ENCODE data around the gene SHISA5.
A peak's percentile ranks its signal among the peaks of the same experiment; 100 is the strongest.
"Not testable (repeated sequence)": the region's sequence is repeated elsewhere in the genome, so short reads cannot be mapped to it uniquely, and the experiment has no call there.

Gene SHISA5

DNA sequence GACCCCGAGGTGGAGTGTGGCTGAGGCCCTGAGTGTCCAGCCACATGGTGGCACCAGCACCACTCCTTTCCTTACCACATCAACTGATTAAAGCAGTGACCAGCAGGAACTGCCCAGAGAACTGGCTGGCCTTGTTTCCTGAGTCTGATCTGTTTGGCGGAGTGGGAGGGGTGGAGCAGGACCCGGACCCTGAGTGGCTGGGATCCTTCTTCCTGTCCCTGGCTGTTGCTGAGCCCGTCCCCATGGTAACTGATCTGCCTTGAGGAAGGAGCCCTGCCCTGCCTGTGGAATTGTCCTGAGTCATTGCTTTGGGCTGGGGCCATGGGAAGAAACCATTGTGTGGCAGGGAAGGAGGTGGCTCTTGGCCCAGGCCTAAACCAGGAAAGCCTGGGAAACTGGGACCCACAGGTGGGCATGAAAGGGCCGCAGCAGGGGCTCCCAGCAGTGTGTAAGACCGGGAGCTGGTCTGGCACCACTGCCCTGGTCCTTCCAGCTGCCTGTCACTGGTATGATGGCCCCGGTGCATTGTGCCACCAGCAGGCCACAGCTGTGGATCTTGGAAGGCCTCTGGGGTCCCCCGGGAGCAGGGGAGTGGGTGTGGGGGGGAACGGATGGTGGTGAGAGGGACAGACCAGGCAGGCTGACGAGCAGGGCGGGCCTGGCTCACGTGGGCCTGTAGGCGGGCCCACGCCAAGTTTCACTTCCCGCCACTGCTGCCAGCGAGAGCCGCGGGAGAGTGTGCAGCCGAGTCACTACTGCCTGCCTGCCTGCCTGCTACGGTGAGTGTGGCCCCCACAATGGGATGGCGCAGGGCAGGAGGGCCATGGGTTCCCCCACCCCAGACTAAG is 38.2 kb downstream of the SHISA5 start:
- peak overlapping the region; percentile 93 for H3K9ac ChIP-seq (ENCODE audit: low read depth, low read length)
- H3K4me2 ChIP-seq (ENCODE audit: low read length): peak overlapping the region; percentile 86
- no peaks in the 10 kb centered on the region for H3K27me3 ChIP-seq (ENCODE audit: control insufficient read depth, insufficient read depth, low read length)
- H3K36me3 ChIP-seq (ENCODE audit: insufficient read depth, low read length): peaks cover 44% of the 10 kb centered on the region
- peak overlapping the region; percentile 68 for H3K4me3 ChIP-seq (ENCODE audit: low read length)
- H3K4me1 ChIP-seq (ENCODE audit: control insufficient read depth, insufficient read depth, low read length): peaks cover 55% of the 10 kb centered on the region
- H3K9me3 ChIP-seq (replicated peaks; ENCODE audit: low read length): no peaks in the 10 kb centered on the region

DNA sequence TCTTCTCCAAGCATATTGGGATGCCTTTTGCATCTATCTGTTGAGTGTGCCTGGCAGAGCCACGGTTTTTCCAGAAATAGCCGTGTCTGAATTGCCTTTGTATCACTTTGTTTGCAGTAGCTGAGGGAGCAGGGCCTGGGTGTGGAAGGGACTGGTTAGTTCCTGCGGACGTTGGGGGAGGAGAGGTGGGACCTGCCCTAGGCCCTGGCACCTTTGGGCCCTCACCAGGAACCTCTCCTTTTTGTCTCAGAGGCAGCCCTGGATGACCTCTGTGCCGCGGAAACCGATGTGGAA is 38.8 kb downstream of the SHISA5 start:
- H3K4me1 ChIP-seq (ENCODE audit: control insufficient read depth, insufficient read depth, low read length): peaks cover 51% of the 10 kb centered on the region
- peaks cover 50% of the 10 kb centered on the region for H3K36me3 ChIP-seq (ENCODE audit: insufficient read depth, low read length)
- peak overlapping the region; percentile 66 for H3K9ac ChIP-seq (ENCODE audit: low read depth, low read length)

DNA sequence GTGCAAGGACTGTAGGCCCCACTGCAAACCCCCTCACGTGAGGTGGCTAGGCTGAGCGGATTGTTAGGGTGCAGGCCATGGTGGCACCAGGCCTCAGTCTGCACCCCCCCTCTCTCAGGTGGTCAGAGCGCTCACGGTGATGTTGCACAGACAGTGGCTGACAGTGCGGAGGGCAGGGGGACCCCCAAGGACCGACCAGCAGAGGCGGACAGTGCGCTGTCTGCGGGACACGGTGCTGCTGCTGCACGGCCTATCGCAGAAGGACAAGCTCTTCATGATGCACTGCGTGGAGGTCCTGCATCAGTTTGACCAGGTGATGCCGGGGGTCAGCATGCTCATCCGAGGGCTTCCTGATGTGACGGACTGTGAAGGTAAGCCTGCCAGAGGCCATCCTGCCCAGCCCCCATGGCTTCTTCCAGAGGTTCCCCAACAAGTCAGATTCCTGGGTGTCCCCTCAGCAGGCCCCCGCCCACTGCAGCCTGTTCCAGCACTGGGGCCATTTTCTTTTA is 39.2 kb downstream of the SHISA5 start:
- peaks cover 49% of the 10 kb centered on the region for H3K36me3 ChIP-seq (ENCODE audit: insufficient read depth, low read length)
- H3K4me3 ChIP-seq (ENCODE audit: low read length): no peak overlapping the region
- H3K9me3 ChIP-seq (replicated peaks; ENCODE audit: low read length): no peaks in the 10 kb centered on the region
- H3K27me3 ChIP-seq (ENCODE audit: control insufficient read depth, insufficient read depth, low read length): no peaks in the 10 kb centered on the region
- H3K9ac ChIP-seq (ENCODE audit: low read depth, low read length): peak overlapping the region; percentile 66
- peaks cover 47% of the 10 kb centered on the region for H3K4me1 ChIP-seq (ENCODE audit: control insufficient read depth, insufficient read depth, low read length)
- no peak overlapping the region for H3K4me2 ChIP-seq (ENCODE audit: low read length)

More for the DNA sequence above, 38.8 kb downstream of the SHISA5 start:
- Histone ChIP-seq H3K9me3 (replicated peaks; ENCODE audit: low read length) (no peaks in the 10 kb centered on the region), H3K27me3 (ENCODE audit: control insufficient read depth, insufficient read depth, low read length) (no peaks in the 10 kb centered on the region), H3K4me3 (ENCODE audit: low read length) (no peak overlapping the region), H3K4me2 (ENCODE audit: low read length) (peak overlapping the region; percentile 61)

- Histone ChIP-seq H3K9me3 (replicated peaks; ENCODE audit: low read length) (no peaks in the 10 kb centered on the region), H3K9ac (ENCODE audit: low read depth, low read length) (no peak overlapping the region), H3K36me3 (ENCODE audit: insufficient read depth, low read length) (peaks cover 51% of the 10 kb centered on the region), H3K4me2 (ENCODE audit: low read length) (no peak overlapping the region), H3K27me3 (ENCODE audit: control insufficient read depth, insufficient read depth, low read length) (no peaks in the 10 kb centered on the region), H3K4me3 (ENCODE audit: low read length) (no peak overlapping the region), H3K4me1 (ENCODE audit: control insufficient read depth, insufficient read depth, low read length) (peaks cover 36% of the 10 kb centered on the region)
Measured at GRCh38 chr3:48463703-48464102, 40.3 kb downstream of the SHISA5 start.

DNA sequence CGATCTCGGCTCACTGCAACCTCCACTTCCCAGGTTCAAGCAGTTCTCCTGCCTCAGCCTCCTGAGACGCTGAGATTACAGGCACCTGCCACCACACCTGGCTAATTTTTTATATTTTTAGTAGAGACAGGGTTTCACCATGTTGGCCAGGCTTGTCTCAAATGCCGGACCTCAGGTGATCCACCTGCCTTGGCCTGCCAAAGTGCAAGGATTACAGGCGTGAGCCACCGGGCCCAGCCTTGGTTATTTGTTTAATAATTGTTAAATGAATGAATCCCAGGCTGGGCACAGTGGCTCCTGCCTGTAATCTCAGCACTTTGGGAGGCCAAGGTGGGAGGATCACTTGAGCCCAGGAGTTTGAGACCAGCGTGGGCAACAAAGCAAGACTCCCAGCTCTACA is 42.2 kb downstream of the SHISA5 start:
- H3K4me3 ChIP-seq (ENCODE audit: low read length); H3K27me3 ChIP-seq (ENCODE audit: control insufficient read depth, insufficient read depth, low read length); H3K4me2 ChIP-seq (ENCODE audit: low read length); H3K9ac ChIP-seq (ENCODE audit: low read depth, low read length); H3K9me3 ChIP-seq (replicated peaks; ENCODE audit: low read length): not testable (repeated sequence)
- H3K4me1 ChIP-seq (ENCODE audit: control insufficient read depth, insufficient read depth, low read length): peaks cover 18% of the 10 kb centered on the region
- peaks cover 42% of the 10 kb centered on the region for H3K36me3 ChIP-seq (ENCODE audit: insufficient read depth, low read length)

- no peaks in the 10 kb centered on the region for H3K9me3 ChIP-seq (replicated peaks; ENCODE audit: low read length)
- H3K27me3 ChIP-seq (ENCODE audit: control insufficient read depth, insufficient read depth, low read length): no peaks in the 10 kb centered on the region
- H3K4me3 ChIP-seq (ENCODE audit: low read length): no peak overlapping the region
- no peak overlapping the region for H3K9ac ChIP-seq (ENCODE audit: low read depth, low read length)
- peaks cover 40% of the 10 kb centered on the region for H3K36me3 ChIP-seq (ENCODE audit: insufficient read depth, low read length)
- H3K4me1 ChIP-seq (ENCODE audit: control insufficient read depth, insufficient read depth, low read length): peaks cover 6% of the 10 kb centered on the region
- no peak overlapping the region for H3K4me2 ChIP-seq (ENCODE audit: low read length)
Measured at GRCh38 chr3:48460517-48460902, 43.5 kb downstream of the SHISA5 start.

DNA sequence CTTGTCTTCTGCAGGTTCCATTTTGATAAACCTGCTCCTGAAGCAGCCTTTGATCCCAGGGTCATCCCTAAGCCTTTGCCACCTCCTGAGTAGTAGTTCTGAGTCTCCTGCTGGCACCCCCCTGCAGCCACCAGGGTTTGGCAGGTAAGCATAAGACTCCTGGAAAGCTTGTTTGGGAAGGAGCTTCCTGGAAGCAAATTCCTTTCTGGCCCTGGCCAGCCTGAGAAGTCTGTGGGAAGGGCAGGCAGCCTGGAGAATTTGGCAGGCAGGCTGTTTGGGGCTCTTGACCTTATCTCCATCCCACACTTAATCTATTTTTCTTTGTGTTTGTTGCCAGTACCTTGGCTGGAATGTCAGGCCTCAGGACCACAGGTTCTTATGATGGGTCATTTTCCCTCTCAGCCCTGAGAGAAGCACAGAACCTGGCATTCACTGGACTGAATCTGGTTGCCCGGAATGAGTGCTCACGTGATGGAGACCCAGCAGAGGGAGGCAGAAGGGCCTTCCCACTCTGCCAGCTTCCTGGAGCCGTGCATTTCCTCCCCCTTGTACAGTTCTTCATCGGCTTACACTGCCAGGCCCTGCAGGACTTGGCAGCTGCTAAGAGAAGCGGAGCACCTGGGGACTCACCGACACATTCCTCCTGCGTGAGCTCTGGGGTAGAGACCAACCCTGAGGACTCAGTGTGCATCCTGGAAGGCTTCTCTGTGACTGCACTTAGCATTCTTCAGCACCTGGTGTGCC is 44.0 kb downstream of the SHISA5 start:
- Histone ChIP-seq H3K4me1 (ENCODE audit: control insufficient read depth, insufficient read depth, low read length) (peaks cover 2% of the 10 kb centered on the region), H3K4me2 (ENCODE audit: low read length) (no peak overlapping the region), H3K27me3 (ENCODE audit: control insufficient read depth, insufficient read depth, low read length) (no peaks in the 10 kb centered on the region), H3K4me3 (ENCODE audit: low read length) (no peak overlapping the region), H3K36me3 (ENCODE audit: insufficient read depth, low read length) (peaks cover 40% of the 10 kb centered on the region), H3K9me3 (replicated peaks; ENCODE audit: low read length) (no peaks in the 10 kb centered on the region), H3K9ac (ENCODE audit: low read depth, low read length) (no peak overlapping the region)

DNA sequence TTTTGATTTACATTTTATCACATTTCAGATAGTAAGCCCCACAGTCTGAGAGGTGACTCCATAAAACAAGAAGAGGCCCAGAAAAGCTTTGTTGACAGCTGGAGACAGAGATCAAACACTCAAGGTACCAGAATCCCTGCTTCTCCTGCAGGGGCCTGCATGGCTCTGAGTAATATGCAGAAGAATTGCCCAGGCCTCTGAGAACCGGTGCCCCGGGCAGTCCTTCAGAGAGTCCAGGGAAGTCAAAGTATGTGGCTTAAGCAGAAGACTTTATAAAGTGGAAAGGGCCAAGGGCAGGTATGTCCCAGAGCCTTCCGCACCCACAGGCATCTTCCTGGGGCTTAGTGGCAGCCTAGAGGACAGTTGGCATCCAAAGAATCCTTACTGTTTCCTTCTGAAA is 44.6 kb downstream of the SHISA5 start:
- no peak overlapping the region for H3K9ac ChIP-seq (ENCODE audit: low read depth, low read length)
- no peaks in the 10 kb centered on the region for H3K27me3 ChIP-seq (ENCODE audit: control insufficient read depth, insufficient read depth, low read length)

GRCh38 chr3:48456456-48456855 is 47.5 kb downstream of the SHISA5 start:
- no peaks in the 10 kb centered on the region for H3K9me3 ChIP-seq (replicated peaks; ENCODE audit: low read length)
- H3K9ac ChIP-seq (ENCODE audit: low read depth, low read length): no peak overlapping the region
- H3K36me3 ChIP-seq (ENCODE audit: insufficient read depth, low read length): peaks cover 48% of the 10 kb centered on the region
- H3K27me3 ChIP-seq (ENCODE audit: control insufficient read depth, insufficient read depth, low read length): no peaks in the 10 kb centered on the region
- H3K4me2 ChIP-seq (ENCODE audit: low read length): no peak overlapping the region
- no peaks in the 10 kb centered on the region for H3K4me1 ChIP-seq (ENCODE audit: control insufficient read depth, insufficient read depth, low read length)
- no peak overlapping the region for H3K4me3 ChIP-seq (ENCODE audit: low read length)

More for the DNA sequence above, 44.6 kb downstream of the SHISA5 start:
- H3K4me3 ChIP-seq (ENCODE audit: low read length): no peak overlapping the region
- peaks cover 43% of the 10 kb centered on the region for H3K36me3 ChIP-seq (ENCODE audit: insufficient read depth, low read length)
- H3K9me3 ChIP-seq (replicated peaks; ENCODE audit: low read length): no peaks in the 10 kb centered on the region
- H3K4me2 ChIP-seq (ENCODE audit: low read length): no peak overlapping the region
- H3K4me1 ChIP-seq (ENCODE audit: control insufficient read depth, insufficient read depth, low read length): no peaks in the 10 kb centered on the region

DNA sequence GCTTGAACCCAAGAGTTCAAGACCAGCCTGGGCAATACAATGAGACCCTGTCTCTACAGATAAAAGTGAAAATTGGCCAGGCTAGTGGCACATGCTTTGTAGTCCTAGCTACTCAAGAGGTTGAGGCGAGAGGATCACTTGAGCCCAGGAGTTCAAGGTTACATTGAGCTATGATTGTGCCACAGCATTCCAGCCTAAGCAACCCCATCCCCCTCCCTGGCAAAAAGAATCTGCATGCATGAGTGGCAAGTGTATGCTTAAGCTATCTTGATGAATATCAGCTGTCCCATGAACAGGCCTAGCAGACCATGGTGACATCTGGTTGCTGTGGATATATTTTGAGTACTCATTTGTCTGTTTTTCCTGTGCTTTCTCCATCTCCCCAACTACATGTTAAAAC is 52.7 kb downstream of the SHISA5 start:
- no peak overlapping the region for H3K4me2 ChIP-seq (ENCODE audit: low read length)
- H3K9ac ChIP-seq (ENCODE audit: low read depth, low read length): no peak overlapping the region
- H3K27me3 ChIP-seq (ENCODE audit: control insufficient read depth, insufficient read depth, low read length): no peaks in the 10 kb centered on the region
- no peak overlapping the region for H3K4me3 ChIP-seq (ENCODE audit: low read length)
- H3K9me3 ChIP-seq (replicated peaks; ENCODE audit: low read length): no peaks in the 10 kb centered on the region
- H3K4me1 ChIP-seq (ENCODE audit: control insufficient read depth, insufficient read depth, low read length): peaks cover 12% of the 10 kb centered on the region
- peaks cover 14% of the 10 kb centered on the region for H3K36me3 ChIP-seq (ENCODE audit: insufficient read depth, low read length)

GRCh38 chr3:48446425-48447193 is 57.4 kb downstream of the SHISA5 start, which contains the start of gene ATRIP:
ATRIP (plus strand) TSS chr3:48446737; CDS start chr3:48446846, 109 bp downstream.
- Histone ChIP-seq H3K4me3 (ENCODE audit: low read length) (peak within 1 kb of the TSS; percentile 82), H3K9me3 (replicated peaks; ENCODE audit: low read length) (no peaks in the 10 kb centered on the region), H3K36me3 (ENCODE audit: insufficient read depth, low read length) (peaks cover 18% of the 10 kb centered on the region), H3K4me2 (ENCODE audit: low read length) (peak within 1 kb of the TSS; percentile 90), H3K4me1 (ENCODE audit: control insufficient read depth, insufficient read depth, low read length) (peaks cover 27% of the 10 kb centered on the region), H3K9ac (ENCODE audit: low read depth, low read length) (peak within 1 kb of the TSS; percentile 84), H3K27me3 (ENCODE audit: control insufficient read depth, insufficient read depth, low read length) (no peaks in the 10 kb centered on the region)

All from skeletal muscle satellite cell (primary cell).